PC-9 (cell line): Measurements from ENCODE around the gene KREMEN1.

Source experiments
- EZH2 ChIP-seq: fragments of 200-600 bp; sonication (generic); IDR thresholded peaks from 2 replicates; pipeline ENCODE4 v1.8.0; 2017; ENCODE audit warnings: antibody characterized with exemption, low read depth
- TF ChIP-seq, protein P1 (sequence below): fragments of 200-600 bp; sonication (generic); conservative IDR thresholded peaks from 2 replicates; pipeline ENCODE4 v1.6.1; 2017; ENCODE audit warnings: mixed run types, antibody characterized with exemption, mild to moderate bottlenecking, moderate library complexity

DNA sequence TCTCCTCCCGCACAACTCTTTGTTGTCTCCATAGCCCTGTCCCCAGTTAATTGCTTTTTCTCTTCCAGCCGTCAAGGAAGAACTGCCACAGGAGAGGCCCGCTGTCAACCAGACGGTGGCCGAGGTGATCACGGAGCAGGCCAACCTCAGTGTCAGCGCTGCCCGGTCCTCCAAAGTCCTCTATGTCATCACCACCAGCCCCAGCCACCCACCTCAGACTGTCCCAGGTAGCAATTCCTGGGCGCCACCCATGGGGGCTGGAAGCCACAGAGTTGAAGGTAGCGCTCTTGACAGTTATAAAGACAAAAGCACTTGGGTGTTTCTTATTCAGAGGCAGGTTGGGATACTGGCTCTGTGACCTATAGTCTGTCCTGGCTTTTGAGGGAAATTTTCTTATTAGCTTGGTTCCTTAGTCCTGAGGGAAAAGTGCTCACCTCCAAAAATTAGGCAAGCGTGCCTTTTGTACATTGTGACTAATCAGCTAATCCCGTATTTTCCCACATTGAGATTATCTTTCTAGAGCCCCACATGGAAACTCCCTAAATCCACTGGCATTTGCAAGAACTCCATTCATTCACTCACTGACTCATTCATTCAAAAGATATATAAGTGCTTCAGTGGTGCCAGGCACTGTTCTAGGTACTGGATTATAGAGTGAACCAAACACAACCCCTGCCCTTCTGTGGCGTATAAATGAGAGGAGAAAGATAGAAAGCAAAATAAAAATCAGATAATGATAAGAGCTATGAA, 65.9 kb downstream of the KREMEN1 start:
- TF ChIP-seq, protein P1, sequence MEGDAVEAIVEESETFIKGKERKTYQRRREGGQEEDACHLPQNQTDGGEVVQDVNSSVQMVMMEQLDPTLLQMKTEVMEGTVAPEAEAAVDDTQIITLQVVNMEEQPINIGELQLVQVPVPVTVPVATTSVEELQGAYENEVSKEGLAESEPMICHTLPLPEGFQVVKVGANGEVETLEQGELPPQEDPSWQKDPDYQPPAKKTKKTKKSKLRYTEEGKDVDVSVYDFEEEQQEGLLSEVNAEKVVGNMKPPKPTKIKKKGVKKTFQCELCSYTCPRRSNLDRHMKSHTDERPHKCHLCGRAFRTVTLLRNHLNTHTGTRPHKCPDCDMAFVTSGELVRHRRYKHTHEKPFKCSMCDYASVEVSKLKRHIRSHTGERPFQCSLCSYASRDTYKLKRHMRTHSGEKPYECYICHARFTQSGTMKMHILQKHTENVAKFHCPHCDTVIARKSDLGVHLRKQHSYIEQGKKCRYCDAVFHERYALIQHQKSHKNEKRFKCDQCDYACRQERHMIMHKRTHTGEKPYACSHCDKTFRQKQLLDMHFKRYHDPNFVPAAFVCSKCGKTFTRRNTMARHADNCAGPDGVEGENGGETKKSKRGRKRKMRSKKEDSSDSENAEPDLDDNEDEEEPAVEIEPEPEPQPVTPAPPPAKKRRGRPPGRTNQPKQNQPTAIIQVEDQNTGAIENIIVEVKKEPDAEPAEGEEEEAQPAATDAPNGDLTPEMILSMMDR, result no peak
- no peak for TF ChIP-seq EZH2
